Keratinocyte (primary cell): ENCODE measurements around the gene GLIPR1. TPM values are rescaled to one million over a fixed set of nuclear protein-coding genes. Genes with fewer than 3 reads are reported as not detected.

Experiments used
- DNase-seq: peaks from one replicate; pipeline ENCODE4 v3.0.0-alpha.2; 2011; ENCODE audit warnings: low read depth, missing footprints, low spot score
- FAIRE-seq: peaks from 2 replicates; lab custom pipeline; 2011; peaks lifted over from hg19 to GRCh38; lab: Jason Lieb, UNC
- H2AFZ ChIP-seq: 2 replicates; pipeline ENCODE4 v1.6.0; 2012; ENCODE audit warnings: low read length, control low read depth, inconsistent platforms; ENCODE audit not compliant: control insufficient read depth
- H3K27ac ChIP-seq: 2 replicates; pipeline ENCODE4 v1.5.1; 2011; ENCODE audit warnings: low read length; ENCODE audit not compliant: control insufficient read depth, insufficient read depth
- H3K27me3 ChIP-seq: 3 replicates; pipeline ENCODE4 v1.6.0; 2011; ENCODE audit warnings: low read length; ENCODE audit not compliant: control insufficient read depth, insufficient read depth; ENCODE audit errors: extremely low read depth
- H3K36me3 ChIP-seq, 2 experiments: 2 replicates in 1 of 2; 3 replicates in 1 of 2; pipeline ENCODE4 v1.5.1; 2011; ENCODE audit warnings: low read length in 2 of 2, mild to moderate bottlenecking in 1 of 2; ENCODE audit not compliant: control insufficient read depth in 2 of 2, insufficient read depth in 2 of 2; ENCODE audit errors: extremely low read depth in 1 of 2
- H3K4me1 ChIP-seq: 3 replicates; pipeline ENCODE4 v1.5.1; 2011; ENCODE audit warnings: low read length; ENCODE audit not compliant: control insufficient read depth, insufficient read depth; ENCODE audit errors: extremely low read depth
- H3K4me2 ChIP-seq: 3 replicates; pipeline ENCODE4 v1.6.0; 2011; ENCODE audit warnings: low read depth, low read length; ENCODE audit not compliant: control insufficient read depth, insufficient read depth; ENCODE audit errors: extremely low read depth
- H3K4me3 ChIP-seq, 3 experiments: fragments of 200-600 bp in 1 of 3; sonication (generic) in 1 of 3; 2 replicates in 2 of 3; 3 replicates in 1 of 3; pipeline ENCODE4 v1.5.1; 2011 to 2016; ENCODE audit warnings: low read length in 3 of 3, mild to moderate bottlenecking in 3 of 3, control low read depth in 2 of 3, inconsistent platforms in 1 of 3, low read depth in 1 of 3, mixed read lengths in 1 of 3, mixed run types in 1 of 3, moderate library complexity in 1 of 3; ENCODE audit not compliant: control insufficient read depth in 2 of 3, insufficient read depth in 2 of 3; ENCODE audit errors: extremely low read depth in 1 of 3
- H3K79me2 ChIP-seq: 2 replicates; pipeline ENCODE4 v1.6.0; 2012; ENCODE audit warnings: low read length; ENCODE audit not compliant: control insufficient read depth, insufficient read depth
- H3K9ac ChIP-seq: 3 replicates; pipeline ENCODE4 v1.6.0; 2011; ENCODE audit warnings: low read length; ENCODE audit not compliant: control insufficient read depth, insufficient read depth; ENCODE audit errors: extremely low read depth
- H3K9me1 ChIP-seq: 3 replicates; pipeline ENCODE4 v1.6.0; 2011; ENCODE audit warnings: low read length; ENCODE audit not compliant: control insufficient read depth, insufficient read depth; ENCODE audit errors: extremely low read depth
- H3K9me3 ChIP-seq: 2 replicates; pipeline ENCODE4 v1.5.1; 2012; ENCODE audit warnings: low read depth, low read length; ENCODE audit not compliant: control insufficient read depth
- H4K20me1 ChIP-seq: 3 replicates; pipeline ENCODE4 v1.6.0; 2011; ENCODE audit warnings: low read length; ENCODE audit not compliant: control insufficient read depth, insufficient read depth; ENCODE audit errors: extremely low read depth
- CTCF ChIP-seq, 3 experiments: IDR thresholded peaks in 1 of 3; conservative IDR thresholded peaks in 1 of 3; optimal IDR thresholded peaks in 1 of 3; 2 replicates in 2 of 3; 3 replicates in 1 of 3; pipeline versions ENCODE3 to v1.5.1; 2011; ENCODE audit warnings: low read length in 3 of 3, mild to moderate bottlenecking in 3 of 3, moderate library complexity in 2 of 3, control low read depth in 1 of 3, inconsistent platforms in 1 of 3; ENCODE audit not compliant: insufficient read depth in 2 of 3; ENCODE audit errors: extremely low read depth in 1 of 3
- EZH2 ChIP-seq: IDR thresholded peaks from one replicate; pipeline ENCODE4 v1.6.1; 2012; ENCODE audit warnings: inconsistent platforms, mild to moderate bottlenecking, low read length, moderate library complexity
- dilution Hi-C: fragments of 300-500 bp; cut with MboI; formaldehyde crosslinking; loops from one replicate; pipeline ENCODE4 v1.7.0; 2020; ENCODE audit warnings: low sequenced_read_pairs; ENCODE audit not compliant: extremely low pct_ligation_motif_present
- polyA plus RNA-seq, 5 experiments: library from polyadenylated mRNA; depleted of rRNA in 3 of 5; stranded (reverse) in 3 of 5; stranded (forward) in 1 of 5; unstranded in 1 of 5; fragments of >200 nt; gene quantifications; 1 replicate in 1 of 5; 2 replicates in 3 of 5; 3 replicates in 1 of 5; pipeline versions ENCODE4 v1.2.1 to v1.2.3, GENCODE V29; 2011 to 2012; ENCODE audit warnings: missing spikeins in 2 of 5, low read depth in 1 of 5, low replicate concordance in 1 of 5

The GLIPR1 gene
- polyA plus RNA-seq, 1 donor (not counting 4 experiments of a cell fraction or from before 2014, with no cell fraction given) = 10.2 TPM

DNA sequence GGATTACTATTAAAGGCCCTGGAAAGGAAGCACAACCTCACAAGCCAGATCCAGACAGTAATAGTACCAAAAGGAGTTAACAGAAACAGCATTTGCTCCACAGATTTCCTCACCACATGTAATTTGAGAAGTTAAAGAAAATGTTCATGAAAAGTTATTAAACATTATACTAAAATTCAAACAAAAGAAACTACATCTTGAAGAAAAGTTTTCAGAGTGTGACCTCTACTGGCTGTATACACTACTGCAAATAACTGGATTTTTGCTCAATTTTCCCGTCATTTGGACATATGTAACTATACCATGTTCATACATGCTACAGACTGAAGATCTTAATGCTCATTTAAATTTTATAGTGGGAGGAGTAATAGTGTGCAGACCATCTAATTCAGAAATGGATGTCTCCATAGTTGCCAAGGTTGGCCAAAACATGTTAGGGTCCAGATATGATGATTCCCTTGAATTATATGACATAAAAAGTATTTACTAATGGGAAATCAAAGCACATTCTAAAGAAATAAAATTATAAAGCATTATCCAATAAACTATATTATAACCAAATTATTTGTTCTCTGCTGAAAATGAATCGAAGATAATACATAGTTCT, 25.3 kb downstream of the GLIPR1 start:
- Histone ChIP-seq H3K27ac (no peak overlapping the region), H3K36me3 (peaks cover 6 to 36% of the 10 kb centered on the region in 2 experiments), H3K9me3 (no peaks in the 10 kb centered on the region), H3K4me1 (peaks cover 14% of the 10 kb centered on the region), H3K79me2 (peaks cover 44% of the 10 kb centered on the region), H3K27me3 (no peaks in the 10 kb centered on the region), H3K9me1 (no peaks in the 10 kb centered on the region), H3K4me3 (no peak overlapping the region), H3K9ac (no peak overlapping the region), H3K4me2 (no peak overlapping the region), H2AFZ (no peak overlapping the region), H4K20me1 (no peaks in the 10 kb centered on the region)
- dilution Hi-C loops = no loop called here
- no peak for DNase-seq
- peak; percentile 32 for FAIRE-seq
- no peak for TF ChIP-seq EZH2
- peak in 2 of 3 experiments; percentile 37 to 59 for TF ChIP-seq CTCF (optimal IDR thresholded peaks at IDR 0.05 in 1 of 3, IDR thresholded peaks at IDR 0.05 in 1 of 3, conservative IDR thresholded peaks at IDR 0.05 in 1 of 3; ENCODE audit: extremely low read depth in 1 of 3, insufficient read depth in 2 of 3, low read length in 3 of 3)

GRCh38 chr12:75507086-75507485, 26.5 kb downstream of the GLIPR1 start:
- peaks cover 4 to 31% of the 10 kb centered on the region in 2 experiments for H3K36me3 ChIP-seq
- H3K4me2 ChIP-seq = no peak overlapping the region
- no peak overlapping the region for H3K27ac ChIP-seq
- FAIRE-seq (no peak), DNase-seq (no peak)
- no peak overlapping the region for H3K4me3 ChIP-seq
- dilution Hi-C loops = no loop called here
- TF ChIP-seq EZH2 (no peak), CTCF (optimal IDR thresholded peaks at IDR 0.05 in 1 of 3, IDR thresholded peaks at IDR 0.05 in 1 of 3, conservative IDR thresholded peaks at IDR 0.05 in 1 of 3; ENCODE audit: extremely low read depth in 1 of 3, insufficient read depth in 2 of 3, low read length in 3 of 3) (no peak)
- H3K79me2 ChIP-seq = peaks cover 50% of the 10 kb centered on the region
- H3K9me3 ChIP-seq = no peaks in the 10 kb centered on the region
- no peaks in the 10 kb centered on the region for H4K20me1 ChIP-seq
- H2AFZ ChIP-seq = no peak overlapping the region
- H3K9ac ChIP-seq = no peak overlapping the region
- H3K27me3 ChIP-seq = no peaks in the 10 kb centered on the region
- peaks cover 19% of the 10 kb centered on the region for H3K4me1 ChIP-seq
- H3K9me1 ChIP-seq = no peaks in the 10 kb centered on the region
